ENCODE results near the gene ERICH3.

GRCh38 chr1:74641876-74642275 is 31.7 kb downstream of the ERICH3 start:
- TF ChIP-seq CTCF (IDR thresholded peaks at IDR 0.05) (no peak), POLR2A (IDR thresholded peaks at IDR 0.05) (no peak)
